Stomach (tissue), 4 donors: ENCODE measurements around the gene FXYD3.

Experiments
- EP300 ChIP-seq: sonication (generic); formaldehyde crosslinking; IDR thresholded peaks from one replicate; pipeline ENCODE4 v1.6.1; 2017; ENCODE audit warnings: antibody characterized with exemption
- POLR2A ChIP-seq, 4 donors: fragments of 450-650 bp; IDR thresholded peaks; one replicate each; pipeline ENCODE4 v1.6.1; 2016; ENCODE audit warnings: antibody characterized with exemption in 4 of 4, control low read depth in 2 of 4, mild to moderate bottlenecking in 1 of 4, moderate library complexity in 1 of 4
- POLR2AphosphoS5 ChIP-seq, 3 donors: sonication (generic); formaldehyde crosslinking; IDR thresholded peaks; one replicate each; pipeline ENCODE4 v1.6.1; 2016; ENCODE audit warnings: antibody characterized with exemption in 3 of 3
- TF ChIP-seq, protein P1 (sequence below), 7 experiments: fragments of 450-650 bp in 4 of 7; fragments of 200-600 bp in 3 of 7; sonication (generic) in 3 of 7; IDR thresholded peaks; one replicate each; pipeline ENCODE4 v1.5.1; 2016 to 2019; ENCODE audit warnings: antibody characterized with exemption in 7 of 7, control low read depth in 2 of 7, mild to moderate bottlenecking in 1 of 7

- no peak for TF ChIP-seq POLR2AphosphoS5 (IDR thresholded peaks at IDR 0.05)
- TF ChIP-seq, protein P1, sequence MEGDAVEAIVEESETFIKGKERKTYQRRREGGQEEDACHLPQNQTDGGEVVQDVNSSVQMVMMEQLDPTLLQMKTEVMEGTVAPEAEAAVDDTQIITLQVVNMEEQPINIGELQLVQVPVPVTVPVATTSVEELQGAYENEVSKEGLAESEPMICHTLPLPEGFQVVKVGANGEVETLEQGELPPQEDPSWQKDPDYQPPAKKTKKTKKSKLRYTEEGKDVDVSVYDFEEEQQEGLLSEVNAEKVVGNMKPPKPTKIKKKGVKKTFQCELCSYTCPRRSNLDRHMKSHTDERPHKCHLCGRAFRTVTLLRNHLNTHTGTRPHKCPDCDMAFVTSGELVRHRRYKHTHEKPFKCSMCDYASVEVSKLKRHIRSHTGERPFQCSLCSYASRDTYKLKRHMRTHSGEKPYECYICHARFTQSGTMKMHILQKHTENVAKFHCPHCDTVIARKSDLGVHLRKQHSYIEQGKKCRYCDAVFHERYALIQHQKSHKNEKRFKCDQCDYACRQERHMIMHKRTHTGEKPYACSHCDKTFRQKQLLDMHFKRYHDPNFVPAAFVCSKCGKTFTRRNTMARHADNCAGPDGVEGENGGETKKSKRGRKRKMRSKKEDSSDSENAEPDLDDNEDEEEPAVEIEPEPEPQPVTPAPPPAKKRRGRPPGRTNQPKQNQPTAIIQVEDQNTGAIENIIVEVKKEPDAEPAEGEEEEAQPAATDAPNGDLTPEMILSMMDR (IDR thresholded peaks at IDR 0.05) = no peak
- TF ChIP-seq POLR2A (IDR thresholded peaks at IDR 0.05) = no peak
- no peak for TF ChIP-seq EP300
Measured at GRCh38 chr19:35166100-35167063, 50.8 kb downstream of the FXYD3 start.
